Testis (tissue), 2 donors: ENCODE data around the gene FYCO1.

Experiments
- POLR2A ChIP-seq: fragments of 450-650 bp; IDR thresholded peaks from one replicate; pipeline ENCODE4 v1.6.1; 2017; ENCODE audit warnings: antibody characterized with exemption, mild to moderate bottlenecking, moderate library complexity
- TF ChIP-seq, protein P1 (sequence below), 3 experiments: fragments of 450-650 bp in 2 of 3; fragments of 200-600 bp in 1 of 3; sonication (generic) in 1 of 3; IDR thresholded peaks; one replicate each; pipeline ENCODE4 v1.5.1; 2016 to 2019; ENCODE audit warnings: antibody characterized with exemption in 3 of 3, mild to moderate bottlenecking in 2 of 3, moderate library complexity in 1 of 3

DNA sequence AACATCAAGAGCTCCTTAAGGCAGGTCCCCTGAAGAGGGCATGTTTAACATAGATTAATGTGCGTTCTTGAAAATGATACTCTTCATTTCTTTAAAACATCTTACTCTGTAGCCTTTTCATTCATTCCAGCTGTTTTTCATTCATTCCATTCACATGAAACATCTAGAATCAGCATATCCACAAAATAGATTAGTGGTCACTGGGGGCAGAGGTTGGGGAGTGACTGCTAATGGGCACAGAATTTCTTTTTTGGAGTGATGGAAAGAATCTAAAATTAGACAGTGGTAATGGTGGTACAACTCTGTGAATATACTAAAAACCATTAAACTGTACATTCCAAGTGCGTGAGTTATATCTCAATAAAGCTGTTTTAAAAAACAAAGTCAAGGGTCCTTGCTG, 67.7 kb downstream of the FYCO1 start:
- no peak for TF ChIP-seq POLR2A
- TF ChIP-seq, protein P1, sequence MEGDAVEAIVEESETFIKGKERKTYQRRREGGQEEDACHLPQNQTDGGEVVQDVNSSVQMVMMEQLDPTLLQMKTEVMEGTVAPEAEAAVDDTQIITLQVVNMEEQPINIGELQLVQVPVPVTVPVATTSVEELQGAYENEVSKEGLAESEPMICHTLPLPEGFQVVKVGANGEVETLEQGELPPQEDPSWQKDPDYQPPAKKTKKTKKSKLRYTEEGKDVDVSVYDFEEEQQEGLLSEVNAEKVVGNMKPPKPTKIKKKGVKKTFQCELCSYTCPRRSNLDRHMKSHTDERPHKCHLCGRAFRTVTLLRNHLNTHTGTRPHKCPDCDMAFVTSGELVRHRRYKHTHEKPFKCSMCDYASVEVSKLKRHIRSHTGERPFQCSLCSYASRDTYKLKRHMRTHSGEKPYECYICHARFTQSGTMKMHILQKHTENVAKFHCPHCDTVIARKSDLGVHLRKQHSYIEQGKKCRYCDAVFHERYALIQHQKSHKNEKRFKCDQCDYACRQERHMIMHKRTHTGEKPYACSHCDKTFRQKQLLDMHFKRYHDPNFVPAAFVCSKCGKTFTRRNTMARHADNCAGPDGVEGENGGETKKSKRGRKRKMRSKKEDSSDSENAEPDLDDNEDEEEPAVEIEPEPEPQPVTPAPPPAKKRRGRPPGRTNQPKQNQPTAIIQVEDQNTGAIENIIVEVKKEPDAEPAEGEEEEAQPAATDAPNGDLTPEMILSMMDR (IDR thresholded peaks at IDR 0.05) = no peak
